Type B pancreatic cell (in vitro differentiated cells): ENCODE measurements around the gene TRPC5OS. TPM values are rescaled to one million over a fixed set of nuclear protein-coding genes. Genes with fewer than 3 reads are reported as not detected.

ENCODE experiments used
- DNase-seq: peaks from one replicate; pipeline ENCODE4 v3.0.0; 2021; ENCODE audit warnings: mixed read lengths; ENCODE audit not compliant: unreplicated experiment; ENCODE audit errors: extremely low spot score
- H3K27ac Mint-ChIP-seq: 2 replicates; pipeline ENCODE4 v1.8.0; 2021; ENCODE audit warnings: mild to moderate bottlenecking, mixed read lengths
- H3K27me3 Mint-ChIP-seq: 2 replicates; pipeline ENCODE4 v1.8.0; 2021; ENCODE audit warnings: mixed read lengths
- H3K36me3 Mint-ChIP-seq: 2 replicates; pipeline ENCODE4 v1.8.0; 2021; ENCODE audit warnings: mixed read lengths
- H3K4me1 Mint-ChIP-seq: one replicate; pipeline ENCODE4 v1.8.0; 2021; ENCODE audit warnings: mixed read lengths; ENCODE audit not compliant: unreplicated experiment
- H3K4me3 Mint-ChIP-seq: 2 replicates; pipeline ENCODE4 v1.8.0; 2021; ENCODE audit warnings: mild to moderate bottlenecking, mixed read lengths
- H3K9me3 Mint-ChIP-seq: 2 replicates; pipeline ENCODE4 v1.8.0; 2021; ENCODE audit warnings: mixed read lengths
- long read RNA-seq: library from polyadenylated mRNA; unstranded; transcript quantifications from one replicate; pipeline ENCODE4 v2.0.0, GENCODE V29; 2020
- total RNA-seq: library from RNA; stranded (reverse); gene quantifications from 2 replicates; pipeline ENCODE4 v1.2.1, GENCODE V29; 2021; ENCODE audit warnings: low replicate concordance
- TF ChIP-seq, protein P1 (sequence below): fragments of 200-600 bp; sonication (generic); conservative IDR thresholded peaks from 2 replicates; pipeline ENCODE4 v1.5.0; 2021; ENCODE audit warnings: antibody characterized with exemption, mild to moderate bottlenecking

Gene TRPC5OS
- not detected in 2 replicates for total RNA-seq
- long read RNA-seq = 0 reads

DNA sequence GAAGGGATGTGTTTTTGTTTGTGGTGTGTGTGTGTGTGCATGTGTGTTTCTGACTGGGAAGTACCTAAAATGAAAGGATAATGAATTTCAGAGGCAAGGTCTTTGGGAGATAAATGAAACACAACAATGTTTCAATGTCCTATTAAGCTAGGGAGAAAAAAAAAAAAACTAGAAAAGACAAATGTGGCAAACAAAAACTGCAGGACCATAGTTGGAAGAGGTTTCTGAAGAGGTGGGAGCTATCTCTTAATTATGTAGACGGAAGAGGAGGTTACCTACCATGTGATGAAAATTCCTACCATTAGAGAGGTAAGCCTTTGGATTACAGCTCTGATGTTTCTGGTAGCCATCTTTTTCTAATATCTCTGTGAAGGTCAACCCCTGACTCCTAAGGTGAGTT is at the start of gene TRPC5OS:
Gene TRPC5OS, plus strand, starts transcription at position 301 of the 400 bp plus-strand sequence. CDS start 25,669 bp downstream, outside the sequence.
- H3K27me3 Mint-ChIP-seq = no peaks in the 10 kb centered on the region
- TF ChIP-seq, protein P1, sequence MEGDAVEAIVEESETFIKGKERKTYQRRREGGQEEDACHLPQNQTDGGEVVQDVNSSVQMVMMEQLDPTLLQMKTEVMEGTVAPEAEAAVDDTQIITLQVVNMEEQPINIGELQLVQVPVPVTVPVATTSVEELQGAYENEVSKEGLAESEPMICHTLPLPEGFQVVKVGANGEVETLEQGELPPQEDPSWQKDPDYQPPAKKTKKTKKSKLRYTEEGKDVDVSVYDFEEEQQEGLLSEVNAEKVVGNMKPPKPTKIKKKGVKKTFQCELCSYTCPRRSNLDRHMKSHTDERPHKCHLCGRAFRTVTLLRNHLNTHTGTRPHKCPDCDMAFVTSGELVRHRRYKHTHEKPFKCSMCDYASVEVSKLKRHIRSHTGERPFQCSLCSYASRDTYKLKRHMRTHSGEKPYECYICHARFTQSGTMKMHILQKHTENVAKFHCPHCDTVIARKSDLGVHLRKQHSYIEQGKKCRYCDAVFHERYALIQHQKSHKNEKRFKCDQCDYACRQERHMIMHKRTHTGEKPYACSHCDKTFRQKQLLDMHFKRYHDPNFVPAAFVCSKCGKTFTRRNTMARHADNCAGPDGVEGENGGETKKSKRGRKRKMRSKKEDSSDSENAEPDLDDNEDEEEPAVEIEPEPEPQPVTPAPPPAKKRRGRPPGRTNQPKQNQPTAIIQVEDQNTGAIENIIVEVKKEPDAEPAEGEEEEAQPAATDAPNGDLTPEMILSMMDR = no peak

DNA sequence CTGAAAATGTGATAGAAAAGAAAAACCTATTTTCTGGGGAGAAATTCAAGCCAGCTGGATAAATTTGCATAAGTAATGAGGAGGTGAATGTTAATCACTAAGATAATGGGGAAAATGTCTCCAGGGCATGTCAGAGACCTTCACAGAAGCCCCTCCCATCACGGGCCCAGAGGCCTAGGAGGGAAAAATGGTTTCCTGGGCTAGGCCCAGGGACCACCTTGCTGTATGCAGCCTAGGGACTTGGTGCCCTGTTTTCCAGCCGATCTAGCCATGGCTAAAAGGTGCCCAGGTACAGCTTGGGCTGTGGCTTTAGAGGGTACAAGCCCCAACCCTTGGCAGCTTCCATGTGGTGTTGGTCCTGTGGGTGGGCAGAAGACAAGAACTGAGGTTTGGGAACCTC is 46.6 kb upstream of the TRPC5OS start:
- TF ChIP-seq, protein P1 = no peak
- no peaks in the 10 kb centered on the region for H3K36me3 Mint-ChIP-seq
- no peak overlapping the region for H3K4me3 Mint-ChIP-seq
- H3K27ac Mint-ChIP-seq = no peak overlapping the region
- peaks cover 7% of the 10 kb centered on the region for H3K9me3 Mint-ChIP-seq
- DNase-seq = no peak
- H3K27me3 Mint-ChIP-seq = no peaks in the 10 kb centered on the region
- H3K4me1 Mint-ChIP-seq = no peaks in the 10 kb centered on the region

More for the DNA sequence above, at the start of gene TRPC5OS:
- Mint-ChIP-seq H3K4me1 (no peaks in the 10 kb centered on the region), H3K27ac (no peak within 1 kb of the TSS), H3K9me3 (no peaks in the 10 kb centered on the region), H3K36me3 (no peaks in the 10 kb centered on the region), H3K4me3 (no peak within 1 kb of the TSS)
- no peak for DNase-seq

DNA sequence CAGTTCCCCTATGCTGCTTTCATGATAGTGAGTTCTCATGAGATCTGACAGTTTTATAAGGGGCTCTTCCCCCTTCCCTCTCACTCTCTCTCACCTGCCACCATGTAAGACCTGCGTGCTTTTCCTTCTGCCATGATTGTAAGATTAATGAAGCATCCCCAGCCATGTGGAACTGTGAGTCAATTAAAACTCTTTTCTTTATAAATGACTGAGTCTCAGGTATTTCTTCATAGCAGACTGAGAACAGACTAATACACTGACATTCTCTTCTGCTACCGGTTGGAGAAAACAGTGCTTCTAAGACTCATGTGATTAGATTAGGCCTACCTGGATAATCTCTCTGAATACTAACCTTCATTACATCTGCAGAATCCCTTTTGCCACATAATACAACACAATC is 45.4 kb upstream of the TRPC5OS start:
- TF ChIP-seq, protein P1 = no peak

DNA sequence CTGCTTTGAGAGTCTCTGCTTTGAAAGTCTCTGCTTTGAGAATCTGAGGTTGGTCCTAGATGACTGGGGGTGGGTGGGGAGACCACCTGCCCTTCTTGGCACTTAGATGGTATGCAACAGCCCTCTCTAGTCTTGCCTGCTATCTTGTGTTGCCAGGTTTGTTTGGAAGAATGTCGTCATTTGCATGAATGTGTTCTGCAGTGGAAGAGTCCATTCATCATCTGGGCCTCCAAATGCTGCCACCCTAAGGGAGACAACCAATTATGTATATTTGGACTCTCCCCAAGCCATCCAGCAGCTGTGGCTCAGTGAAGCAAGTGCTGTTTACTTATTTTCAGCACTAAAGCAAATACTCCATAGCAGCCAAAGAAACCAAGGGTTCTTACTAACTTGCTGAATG is 44.6 kb upstream of the TRPC5OS start:
- no peaks in the 10 kb centered on the region for H3K36me3 Mint-ChIP-seq
- no peaks in the 10 kb centered on the region for H3K4me1 Mint-ChIP-seq
- H3K27ac Mint-ChIP-seq = no peak overlapping the region
- no peaks in the 10 kb centered on the region for H3K27me3 Mint-ChIP-seq
- no peak overlapping the region for H3K4me3 Mint-ChIP-seq
- DNase-seq = no peak
- TF ChIP-seq, protein P1 = no peak
- peaks cover 3% of the 10 kb centered on the region for H3K9me3 Mint-ChIP-seq

More for the DNA sequence above, 45.4 kb upstream of the TRPC5OS start:
- no peak overlapping the region for H3K4me3 Mint-ChIP-seq
- DNase-seq = no peak
- no peaks in the 10 kb centered on the region for H3K36me3 Mint-ChIP-seq
- H3K4me1 Mint-ChIP-seq = no peaks in the 10 kb centered on the region
- H3K27me3 Mint-ChIP-seq = no peaks in the 10 kb centered on the region
- H3K9me3 Mint-ChIP-seq = peaks cover 5% of the 10 kb centered on the region
- no peak overlapping the region for H3K27ac Mint-ChIP-seq

DNA sequence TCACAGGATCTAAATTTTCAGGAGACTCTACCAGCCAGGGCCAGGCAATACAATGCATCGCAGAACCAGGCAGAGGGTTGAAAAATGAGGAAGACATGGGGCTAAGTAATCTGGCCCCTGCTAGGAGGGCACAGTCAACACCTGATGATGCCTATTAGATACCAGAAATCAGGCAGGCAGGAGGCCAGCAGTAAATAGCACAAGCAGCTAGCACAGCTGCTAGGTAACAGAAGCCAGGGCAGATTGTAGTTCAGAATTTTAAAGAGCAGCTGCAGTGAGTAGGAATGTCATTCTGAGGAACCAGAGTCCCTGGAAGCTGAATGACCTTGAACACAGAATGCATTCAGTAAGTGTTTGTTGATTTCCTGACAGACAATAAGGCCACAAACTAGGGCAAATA is 38.8 kb upstream of the TRPC5OS start:
- H3K4me3 Mint-ChIP-seq = no peak overlapping the region
- H3K27me3 Mint-ChIP-seq = peaks cover 4% of the 10 kb centered on the region
- no peak overlapping the region for H3K27ac Mint-ChIP-seq
- DNase-seq = no peak
- no peaks in the 10 kb centered on the region for H3K9me3 Mint-ChIP-seq
- H3K4me1 Mint-ChIP-seq = no peaks in the 10 kb centered on the region
- no peaks in the 10 kb centered on the region for H3K36me3 Mint-ChIP-seq
- TF ChIP-seq, protein P1 = no peak
